RWPE1 (cell line): Measurements from ENCODE around the gene SIMC1.

Experiments
- CTCF ChIA-PET: fragments of 350-600 bp; sonication (Branson Sonifier 250); formaldehyde crosslinking; extraction: SDS; loops from one replicate; lab custom pipeline; 2021; lab: Yijun Ruan, JAX
- POLR2A ChIA-PET: fragments of 400-600 bp; formaldehyde crosslinking; extraction: SDS; loops from one replicate; lab custom pipeline; 2020; ENCODE audit warnings: antibody characterized with exemption; ENCODE audit not compliant: low non-redundant PET; lab: Yijun Ruan, JAX
- DNase-seq: peaks from one replicate; pipeline ENCODE4 v3.0.0; 2012; ENCODE audit warnings: low spot score
- H3K27ac ChIP-seq: fragments of 450-650 bp; 2 replicates; pipeline ENCODE4 v1.5.1; 2017
- TF ChIP-seq, protein P1 (sequence below): fragments of 450-650 bp; conservative IDR thresholded peaks from 2 replicates; pipeline ENCODE4 v1.5.1; 2017; ENCODE audit warnings: low read depth, mild to moderate bottlenecking

Gene SIMC1

DNA sequence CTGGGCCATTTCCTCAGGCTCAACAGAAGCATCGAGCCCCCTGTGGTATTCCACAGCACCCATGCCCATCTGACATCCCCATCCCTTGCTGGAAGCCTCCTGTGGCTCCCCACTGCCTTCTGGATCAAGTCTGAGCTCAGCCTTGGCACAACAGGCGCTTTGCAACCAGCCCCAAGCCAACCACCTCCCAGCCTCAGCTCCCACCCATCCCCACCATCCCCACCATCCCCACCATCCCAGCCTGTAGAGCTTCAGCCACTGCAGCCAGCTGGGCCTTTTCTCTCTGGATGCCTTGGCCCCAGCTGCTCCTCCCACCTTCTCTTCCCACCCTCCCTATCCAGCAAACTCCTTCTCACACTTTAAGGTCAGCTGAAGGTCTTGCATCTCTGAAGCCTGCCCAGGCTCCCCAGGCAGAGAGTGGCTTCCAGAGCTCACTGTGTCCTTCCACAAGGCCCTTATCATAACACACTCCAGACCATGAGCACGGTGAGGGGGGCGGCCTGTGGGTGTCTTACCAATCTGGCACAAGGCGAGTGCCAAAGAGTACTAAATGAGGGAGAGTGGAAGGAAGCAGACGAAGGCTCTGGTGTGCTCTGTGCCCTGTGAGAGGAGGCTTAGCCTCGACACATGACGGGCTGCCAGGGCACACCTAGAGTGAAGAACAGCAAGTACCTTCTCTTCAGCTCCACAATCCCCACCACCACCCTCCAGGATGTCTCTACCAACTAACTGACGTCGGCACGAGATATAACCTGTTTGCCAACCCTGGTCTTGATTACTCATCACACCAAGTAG, 156.9 kb downstream of the SIMC1 start:
- H3K27ac ChIP-seq: peak overlapping the region; percentile 99
- TF ChIP-seq, protein P1, sequence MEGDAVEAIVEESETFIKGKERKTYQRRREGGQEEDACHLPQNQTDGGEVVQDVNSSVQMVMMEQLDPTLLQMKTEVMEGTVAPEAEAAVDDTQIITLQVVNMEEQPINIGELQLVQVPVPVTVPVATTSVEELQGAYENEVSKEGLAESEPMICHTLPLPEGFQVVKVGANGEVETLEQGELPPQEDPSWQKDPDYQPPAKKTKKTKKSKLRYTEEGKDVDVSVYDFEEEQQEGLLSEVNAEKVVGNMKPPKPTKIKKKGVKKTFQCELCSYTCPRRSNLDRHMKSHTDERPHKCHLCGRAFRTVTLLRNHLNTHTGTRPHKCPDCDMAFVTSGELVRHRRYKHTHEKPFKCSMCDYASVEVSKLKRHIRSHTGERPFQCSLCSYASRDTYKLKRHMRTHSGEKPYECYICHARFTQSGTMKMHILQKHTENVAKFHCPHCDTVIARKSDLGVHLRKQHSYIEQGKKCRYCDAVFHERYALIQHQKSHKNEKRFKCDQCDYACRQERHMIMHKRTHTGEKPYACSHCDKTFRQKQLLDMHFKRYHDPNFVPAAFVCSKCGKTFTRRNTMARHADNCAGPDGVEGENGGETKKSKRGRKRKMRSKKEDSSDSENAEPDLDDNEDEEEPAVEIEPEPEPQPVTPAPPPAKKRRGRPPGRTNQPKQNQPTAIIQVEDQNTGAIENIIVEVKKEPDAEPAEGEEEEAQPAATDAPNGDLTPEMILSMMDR: no peak
- CTCF ChIA-PET: interaction anchor here (0.6 to 1.6 kb wide), 3 partner anchors 15 to 54 kb away, joined by 3 to 6 read pairs (median 4); partner anchors contain the start of gene CLTB
- no peak for DNase-seq
- POLR2A ChIA-PET: no interaction called here
